ENCODE data around the gene BEND6. TPM values are rescaled to one million over a fixed set of nuclear protein-coding genes. Genes with fewer than 3 reads are reported as not detected.

The BEND6 gene
- total and polyA plus RNA-seq, 2 of the 8 experiments (the other 6 are each of a cell fraction or from before 2014, with no cell fraction given), result 0.71 to 2.1 TPM

GRCh38 chr6:56992036-56992435 is 37.1 kb downstream of the BEND6 start:
- Histone ChIP-seq H3K4me1 (replicated peaks in 1 of 4; ENCODE audit: control insufficient read depth in 3 of 4, insufficient read depth in 4 of 4, low read length in 3 of 4) (no peaks in the 10 kb centered on the region), H3K9ac (replicated peaks in 1 of 4; ENCODE audit: extremely low read depth in 1 of 4, low read depth in 3 of 4, low read length in 3 of 4) (no peak overlapping the region), H3K36me3 (ENCODE audit: control insufficient read depth in 2 of 4, insufficient read depth in 4 of 4, low read length in 3 of 4) (no peaks in the 10 kb centered on the region), H3K23ac (ENCODE audit: insufficient read length) (no peak overlapping the region), H2BK5ac (ENCODE audit: low read depth, low read length) (no peak overlapping the region), H2BK12ac (ENCODE audit: low read depth, low read length) (no peak overlapping the region), H2BK20ac (ENCODE audit: low read length) (no peak overlapping the region), H4K20me1 (replicated peaks in 1 of 2; ENCODE audit: control insufficient read depth in 1 of 2, insufficient read depth in 2 of 2, low read length in 2 of 2) (no peaks in the 10 kb centered on the region), H4K5ac (ENCODE audit: insufficient read length, low read depth, low read length) (no peak overlapping the region), H3K4ac (replicated peaks; ENCODE audit: insufficient read length, low read depth, low read length) (no peak overlapping the region), H2AFZ (ENCODE audit: low read length) (no peak overlapping the region), H2BK120ac (replicated peaks; ENCODE audit: low read depth, low read length) (no peak overlapping the region), H3K14ac (ENCODE audit: insufficient read length) (no peak overlapping the region), H3K79me1 (ENCODE audit: low read depth, low read length) (no peaks in the 10 kb centered on the region), H3K9me3 (ENCODE audit: insufficient read depth in 2 of 2, low read depth in 1 of 2, low read length in 1 of 2) (no peaks in the 10 kb centered on the region), H3K56ac (replicated peaks; ENCODE audit: insufficient read length, low read depth, low read length) (no peak overlapping the region), H3K23me2 (ENCODE audit: low read depth, low read length) (no peaks in the 10 kb centered on the region), H3K18ac (ENCODE audit: extremely low read depth, low read length) (no peak overlapping the region), H3K4me3 (ENCODE audit: extremely low read depth in 1 of 4, insufficient read depth in 2 of 4, low read depth in 3 of 4, low read length in 4 of 4) (no peak overlapping the region), H3K79me2 (ENCODE audit: control insufficient read depth in 1 of 2, insufficient read depth in 2 of 2, low read length in 2 of 2) (no peaks in the 10 kb centered on the region), H3K27me3 (replicated peaks in 1 of 4; ENCODE audit: control insufficient read depth in 3 of 4, extremely low read depth in 1 of 4, insufficient read depth in 3 of 4, low read length in 3 of 4) (no peaks in the 10 kb centered on the region), H3K27ac (ENCODE audit: low read depth, low read length) (no peak overlapping the region), H3K4me2 (ENCODE audit: insufficient read depth in 1 of 2, low read depth in 2 of 2, low read length in 2 of 2) (no peak overlapping the region), H4K8ac (ENCODE audit: extremely low read depth, insufficient read depth, low read length) (no peak overlapping the region), H2AK5ac (ENCODE audit: low read depth, low read length) (no peak overlapping the region), H4K91ac (replicated peaks; ENCODE audit: insufficient read length, low read length) (no peak overlapping the region), H2BK15ac (ENCODE audit: low read length) (no peak overlapping the region)
- FAIRE-seq (no peak), DNase-seq (ENCODE audit: low read depth in 1 of 2, low spot score in 2 of 2) (no peak)
- 88% methylated on average over 2 of the region's 2 CpGs; no CpG with 5 or more reads in 1 of the 2 experiments for WGBS, 2 experiments (ENCODE audit: extremely low coverage in 1 of 2, insufficient coverage in 1 of 2, insufficient read length in 1 of 2, insufficient replicate concordance in 2 of 2, low coverage in 1 of 2, low lambda C conversion rate in 2 of 2, missing lambda C conversion rate in 1 of 2)
- ChIA-PET CTCF (ENCODE audit: partially characterized antibody) (interaction anchor here (0.5 to 6.0 kb wide), 5 partner anchors 11 to 286 kb away, joined by 3 to 40 read pairs (median 4); partner anchors contain the start of gene BEND6), POLR2A (ENCODE audit: partially characterized antibody) (interaction anchor here (0.6 to 1.5 kb wide), 2 partner anchors 32 to 92 kb away, joined by 3 read pairs; no protein-coding TSS in a partner anchor)
- TF ChIP-seq TCF12 (IDR thresholded peaks at IDR 0.05; ENCODE audit: low read depth, low read length) (no peak), USF2 (IDR thresholded peaks at IDR 0.05; ENCODE audit: low read length) (no peak), HDAC2 (IDR thresholded peaks at IDR 0.05; ENCODE audit: borderline replicate concordance in 1 of 2, low read depth in 2 of 2, low read length in 2 of 2) (no peak), JUN (IDR thresholded peaks at IDR 0.05; ENCODE audit: low read depth, low read length) (no peak), MAFK (IDR thresholded peaks at IDR 0.05; ENCODE audit: low read depth, low read length) (no peak), HDAC6 (IDR thresholded peaks at IDR 0.05; ENCODE audit: low read depth, low read length) (no peak), BCL11A (IDR thresholded peaks at IDR 0.05; ENCODE audit: low read depth in 2 of 2, low read length in 2 of 2) (no peak), BACH1 (IDR thresholded peaks at IDR 0.05; ENCODE audit: low read length) (no peak), SP4 (IDR thresholded peaks at IDR 0.05; ENCODE audit: low read length) (no peak), TAF7 (optimal IDR thresholded peaks at IDR 0.05; ENCODE audit: borderline replicate concordance, low read depth, low read length) (no peak), SIRT6 (IDR thresholded peaks at IDR 0.05; ENCODE audit: low read length) (no peak), JUND (IDR thresholded peaks at IDR 0.05; ENCODE audit: low read length) (no peak), RFX5 (IDR thresholded peaks at IDR 0.05; ENCODE audit: borderline replicate concordance, low read depth, low read length) (no peak), POU5F1 (IDR thresholded peaks at IDR 0.05; ENCODE audit: low read depth, low read length) (no peak), SP2 (IDR thresholded peaks at IDR 0.05; ENCODE audit: low read length) (no peak)
